Measurements from ENCODE around the gene DOCK3.
"Not testable (repeated sequence)": the region's sequence is repeated elsewhere in the genome, so short reads cannot be mapped to it uniquely, and the experiment has no call there.

DNA sequence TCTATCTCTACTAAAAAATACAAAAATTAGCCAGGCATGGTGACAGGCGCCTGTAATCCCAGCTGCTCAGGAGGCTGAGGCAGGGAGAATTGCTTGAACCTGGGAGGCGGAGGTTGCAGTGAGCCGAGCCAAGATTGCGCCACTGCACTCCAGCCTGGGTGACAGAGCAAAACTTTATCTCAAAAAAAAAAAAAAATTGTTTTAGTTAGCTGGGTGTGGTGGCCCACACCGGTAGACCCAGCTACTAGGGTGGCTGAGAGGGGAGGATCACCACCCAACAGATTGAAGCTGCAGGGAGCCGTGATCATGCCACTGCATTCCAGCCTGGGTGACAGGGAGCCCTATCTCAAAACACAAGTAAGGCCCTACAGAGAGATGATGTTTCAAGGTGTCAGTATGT is 712.6 kb downstream of the DOCK3 start:
- TF ChIP-seq POLR2A (IDR thresholded peaks at IDR 0.05); POLR2AphosphoS5 (IDR thresholded peaks at IDR 0.05; ENCODE audit: insufficient read depth in 1 of 2, low read depth in 1 of 2): not testable (repeated sequence)
- TF ChIP-seq, protein P1, sequence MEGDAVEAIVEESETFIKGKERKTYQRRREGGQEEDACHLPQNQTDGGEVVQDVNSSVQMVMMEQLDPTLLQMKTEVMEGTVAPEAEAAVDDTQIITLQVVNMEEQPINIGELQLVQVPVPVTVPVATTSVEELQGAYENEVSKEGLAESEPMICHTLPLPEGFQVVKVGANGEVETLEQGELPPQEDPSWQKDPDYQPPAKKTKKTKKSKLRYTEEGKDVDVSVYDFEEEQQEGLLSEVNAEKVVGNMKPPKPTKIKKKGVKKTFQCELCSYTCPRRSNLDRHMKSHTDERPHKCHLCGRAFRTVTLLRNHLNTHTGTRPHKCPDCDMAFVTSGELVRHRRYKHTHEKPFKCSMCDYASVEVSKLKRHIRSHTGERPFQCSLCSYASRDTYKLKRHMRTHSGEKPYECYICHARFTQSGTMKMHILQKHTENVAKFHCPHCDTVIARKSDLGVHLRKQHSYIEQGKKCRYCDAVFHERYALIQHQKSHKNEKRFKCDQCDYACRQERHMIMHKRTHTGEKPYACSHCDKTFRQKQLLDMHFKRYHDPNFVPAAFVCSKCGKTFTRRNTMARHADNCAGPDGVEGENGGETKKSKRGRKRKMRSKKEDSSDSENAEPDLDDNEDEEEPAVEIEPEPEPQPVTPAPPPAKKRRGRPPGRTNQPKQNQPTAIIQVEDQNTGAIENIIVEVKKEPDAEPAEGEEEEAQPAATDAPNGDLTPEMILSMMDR (IDR thresholded peaks at IDR 0.05): not testable (repeated sequence)

Measured in vagina (tissue), 2 donors.